ENCODE data around the gene DPY19L3.
"Not testable (repeated sequence)": the region's sequence is repeated elsewhere in the genome, so short reads cannot be mapped to it uniquely, and the experiment has no call there.

DPY19L3 gene

GRCh38 chr19:32405431-32406160 is at the start of gene DPY19L3:
Gene DPY19L3 (plus strand): TSS chr19:32405770. CDS start chr19:32408254, 2,484 bp downstream.
- DNase-seq (ENCODE audit: low read depth in 2 of 2), result peak; percentile 90 to 91

DNA sequence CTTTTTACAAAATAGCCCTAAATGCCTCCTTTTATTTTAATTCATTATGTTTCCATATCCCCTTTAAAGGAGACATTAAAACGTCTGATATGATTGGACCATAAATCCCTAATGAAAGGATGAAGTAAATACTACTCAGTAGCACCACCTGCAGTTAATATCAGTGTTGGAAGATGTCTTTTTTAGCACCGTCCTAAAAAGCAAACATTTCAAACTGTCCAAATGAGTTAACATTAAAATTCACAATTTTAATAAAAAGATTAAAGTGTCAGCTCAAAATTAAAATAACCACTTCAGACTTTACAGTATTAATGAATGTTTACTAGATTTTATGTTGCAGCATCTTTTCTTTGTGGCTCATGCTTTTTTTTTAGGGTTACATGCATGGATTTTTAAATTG is 47.9 kb upstream of the DPY19L3 start:
- no peak for DNase-seq (ENCODE audit: low read depth in 2 of 2)

GRCh38 chr19:32358321-32358720 is 47.2 kb upstream of the DPY19L3 start:
- DNase-seq (ENCODE audit: low read depth in 2 of 2), result no peak

GRCh38 chr19:32359581-32359980 is 46.0 kb upstream of the DPY19L3 start:
- no peak for DNase-seq (ENCODE audit: low read depth in 2 of 2)

GRCh38 chr19:32361574-32362317 is 43.8 kb upstream of the DPY19L3 start:
- DNase-seq (ENCODE audit: low read depth in 2 of 2), result no peak

- no peak for DNase-seq (ENCODE audit: low read depth in 2 of 2)
Observed at GRCh38 chr19:32362318-32362691, 43.3 kb upstream of the DPY19L3 start.

DNA sequence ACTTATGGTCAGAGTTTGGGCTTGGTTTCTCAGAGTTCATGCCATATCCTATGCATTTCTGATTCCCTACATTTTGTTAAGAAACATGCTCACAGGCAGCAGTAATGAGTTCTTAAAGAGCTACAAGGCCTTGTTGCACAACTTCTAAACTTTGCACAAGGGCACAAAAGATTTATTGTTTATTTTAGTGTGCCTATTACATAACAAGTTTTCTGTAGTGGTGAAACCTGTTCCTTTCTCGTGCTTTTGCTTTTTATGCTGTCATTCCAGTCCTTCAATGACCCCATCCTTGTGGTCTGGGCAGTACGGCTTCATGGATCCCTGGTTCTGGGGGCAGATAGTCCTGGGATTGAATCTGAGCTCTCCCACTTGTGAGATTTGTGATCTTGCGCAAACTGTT is 42.4 kb upstream of the DPY19L3 start:
- DNase-seq (ENCODE audit: low read depth in 2 of 2), result no peak

DNA sequence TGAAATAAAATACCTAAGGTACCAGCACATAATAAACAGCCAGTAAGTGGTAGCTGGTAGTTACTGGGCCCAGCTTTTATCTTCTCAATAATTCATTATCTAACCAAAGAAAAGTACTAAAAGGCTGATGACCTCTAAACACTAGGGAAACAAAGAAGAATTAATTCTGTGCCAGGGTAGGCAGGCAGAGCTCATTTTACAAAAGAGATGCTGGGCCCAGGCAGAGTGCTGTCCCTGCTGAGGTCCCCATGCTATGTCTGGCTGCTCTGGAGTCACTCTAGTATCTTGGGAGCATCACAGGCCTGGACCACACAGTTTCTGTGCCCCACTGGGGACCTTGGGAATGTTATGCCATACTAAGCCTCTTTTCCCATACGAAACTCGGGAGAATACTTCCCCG is 41.9 kb upstream of the DPY19L3 start:
- DNase-seq (ENCODE audit: low read depth in 2 of 2), result no peak

- DNase-seq (ENCODE audit: low read depth in 2 of 2), result no peak
Observed at GRCh38 chr19:32364040-32364439, 41.5 kb upstream of the DPY19L3 start.

GRCh38 chr19:32367063-32367462 is 38.5 kb upstream of the DPY19L3 start:
- DNase-seq (ENCODE audit: low read depth in 2 of 2), result no peak

- DNase-seq (ENCODE audit: low read depth in 2 of 2), result no peak
Observed at GRCh38 chr19:32367948-32368536, 37.5 kb upstream of the DPY19L3 start.

GRCh38 chr19:32368787-32369186 is 36.8 kb upstream of the DPY19L3 start:
- DNase-seq (ENCODE audit: low read depth in 2 of 2), result no peak

GRCh38 chr19:32372726-32373517 is 32.6 kb upstream of the DPY19L3 start:
- DNase-seq (ENCODE audit: low read depth in 2 of 2), result no peak

DNA sequence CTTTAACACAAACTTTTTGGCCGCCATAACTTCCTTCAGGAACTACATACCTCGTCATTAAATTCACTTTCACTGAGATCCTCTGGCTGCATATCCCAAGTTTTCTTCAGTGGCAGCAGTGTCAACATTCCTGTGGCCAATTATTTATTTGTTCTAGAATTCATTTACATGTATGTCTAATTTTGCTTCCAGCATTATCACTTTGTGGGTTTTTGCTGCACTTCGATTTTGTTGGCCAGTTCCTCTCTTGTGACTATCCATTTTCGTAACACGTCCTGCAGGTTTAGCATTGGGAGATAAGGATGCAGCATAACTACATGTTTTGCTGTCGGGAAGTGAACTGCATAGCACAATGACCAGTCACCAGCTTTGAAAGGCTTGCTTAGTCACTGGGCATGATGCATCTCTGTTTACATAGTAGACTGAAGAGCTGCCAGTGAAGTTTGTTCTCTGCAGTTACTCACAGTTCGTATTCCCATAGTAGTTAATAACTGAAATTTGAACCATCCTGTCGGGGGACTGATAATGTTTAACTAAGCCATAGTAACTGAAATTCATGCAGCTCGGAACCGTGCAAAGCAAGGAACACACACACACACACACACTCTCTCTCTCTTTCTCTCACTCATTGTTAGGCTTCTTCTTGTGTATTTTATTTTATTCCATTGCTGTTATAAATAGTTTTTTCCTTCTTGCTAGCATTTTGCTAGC is 31.8 kb upstream of the DPY19L3 start:
- DNase-seq (ENCODE audit: low read depth in 2 of 2), result no peak

DNA sequence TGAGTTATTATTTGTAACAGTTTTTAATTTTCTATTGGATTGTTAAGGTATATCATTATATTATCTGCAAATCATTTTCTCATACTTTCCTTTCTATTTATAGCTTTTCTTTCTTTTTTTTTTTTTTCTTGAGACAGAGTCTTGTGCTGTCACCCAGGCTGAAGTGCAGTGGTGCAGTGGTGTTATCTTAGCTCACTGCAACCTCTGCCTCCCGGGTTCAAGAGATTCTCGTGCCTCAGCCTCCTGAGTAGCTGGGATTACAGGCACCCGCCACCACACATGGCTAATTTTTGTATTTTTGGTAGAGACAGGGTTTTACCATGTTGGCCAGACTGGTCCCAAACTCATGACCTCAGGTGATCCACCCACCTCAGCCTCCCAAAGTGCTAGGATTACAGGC is 31.2 kb upstream of the DPY19L3 start:
- not testable (repeated sequence) for DNase-seq (ENCODE audit: low read depth in 2 of 2)

- DNase-seq (ENCODE audit: low read depth in 2 of 2), result not testable (repeated sequence)
Observed at GRCh38 chr19:32377088-32377487, 28.5 kb upstream of the DPY19L3 start.

DNA sequence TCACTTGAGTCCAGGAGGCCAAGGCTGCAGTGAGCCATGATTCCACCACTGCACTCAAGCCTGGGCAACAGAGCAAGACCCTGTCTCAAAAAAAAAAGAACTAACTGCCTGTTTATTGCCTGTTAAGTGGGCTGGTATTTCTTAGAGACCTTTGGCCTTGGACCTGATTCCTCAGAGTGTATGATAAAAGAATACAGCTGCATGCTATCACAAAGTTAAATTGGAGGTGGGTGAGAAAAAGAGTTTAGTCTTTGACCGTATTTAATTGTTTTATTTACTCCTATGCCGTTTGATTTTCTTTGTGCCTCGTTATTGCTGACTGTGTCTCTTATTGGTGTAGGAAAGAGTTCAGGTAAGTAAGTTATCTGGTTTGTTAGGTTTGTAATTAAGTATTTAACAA is 25.3 kb upstream of the DPY19L3 start:
- DNase-seq (ENCODE audit: low read depth in 2 of 2), result no peak

GRCh38 chr19:32387701-32388392 is 17.7 kb upstream of the DPY19L3 start:
- DNase-seq (ENCODE audit: low read depth in 2 of 2), result no peak

- no peak for DNase-seq (ENCODE audit: low read depth in 2 of 2)
Observed at GRCh38 chr19:32388393-32388855, 17.1 kb upstream of the DPY19L3 start.

DNA sequence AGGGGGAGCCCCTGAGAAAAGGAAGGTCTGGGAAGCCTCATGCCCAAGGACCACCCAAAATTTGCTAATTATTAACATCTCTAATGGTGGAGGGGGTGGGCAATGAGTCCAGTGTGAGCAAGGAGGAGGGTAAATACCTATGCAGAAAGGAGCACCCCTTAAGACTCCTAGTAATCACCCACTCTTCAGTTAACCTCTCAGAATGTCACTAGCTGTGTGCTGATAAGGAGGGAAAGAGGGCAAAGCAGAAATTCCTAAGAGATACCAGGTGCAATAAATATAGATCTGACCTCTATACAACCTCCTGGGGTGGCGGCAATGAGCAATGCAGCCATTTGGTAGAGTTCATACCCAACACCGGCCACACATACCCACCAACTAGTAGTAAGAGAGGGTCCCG is 12.7 kb upstream of the DPY19L3 start:
- DNase-seq (ENCODE audit: low read depth in 2 of 2), result no peak

Measured in stimulated activated CD8-positive, alpha-beta memory T cell treated with anti-CD3 and anti-CD28 coated beads, Interleukin-2, amount 100 ng/mL, for 48 hours (primary cell).